Muscle of back (tissue), 11 donors: ENCODE results near the gene QPCT. TPM values are rescaled to one million over a fixed set of nuclear protein-coding genes. Genes with fewer than 3 reads are reported as not detected.
"Not testable (repeated sequence)": the region's sequence is repeated elsewhere in the genome, so short reads cannot be mapped to it uniquely, and the experiment has no call there.

Experiments used
- DNase-seq, 3 donors: peaks; one replicate each; pipeline versions ENCODE4 v3.0.0 to v3.0.0-alpha.2; 2013
- polyA plus RNA-seq, 10 donors: library from polyadenylated mRNA; unstranded; fragments of 120-200 nt; gene quantifications; one replicate each; pipeline ENCODE4 v1.2.1, GENCODE V29; 2013; ENCODE audit not compliant: insufficient read length in 10 of 10

QPCT gene
- polyA plus RNA-seq, 10 donors: 5.9 to 21.5 (median 9.3) TPM

- DNase-seq: no peak
These were observed 11.9 kb downstream of the QPCT start for GRCh38 chr2:37356299-37356698.

GRCh38 chr2:37357069-37357468, 12.6 kb downstream of the QPCT start:
- DNase-seq: peak in 1 of 3 donors; percentile 45

- DNase-seq: peak in 2 of 3 donors; percentile 50 to 60
These were observed 13.1 kb downstream of the QPCT start for GRCh38 chr2:37357530-37357929.

- DNase-seq: no peak
These were observed 14.0 kb downstream of the QPCT start for GRCh38 chr2:37358466-37358865.

- DNase-seq: no peak
These were observed 16.9 kb downstream of the QPCT start for GRCh38 chr2:37361216-37361815.

GRCh38 chr2:37361994-37362698, 17.7 kb downstream of the QPCT start:
- no peak for DNase-seq

GRCh38 chr2:37364351-37364750, 19.9 kb downstream of the QPCT start:
- no peak for DNase-seq

GRCh38 chr2:37365669-37366068, 21.2 kb downstream of the QPCT start:
- no peak for DNase-seq

GRCh38 chr2:37366773-37367172, 22.3 kb downstream of the QPCT start:
- DNase-seq: no peak

GRCh38 chr2:37367310-37367709, 22.9 kb downstream of the QPCT start:
- no peak for DNase-seq

- no peak for DNase-seq
These were observed 23.6 kb downstream of the QPCT start for GRCh38 chr2:37367984-37368383.

- DNase-seq: no peak
These were observed 26.2 kb downstream of the QPCT start for GRCh38 chr2:37370666-37371065.

GRCh38 chr2:37372000-37372399, 27.6 kb downstream of the QPCT start:
- no peak for DNase-seq

GRCh38 chr2:37375741-37376288, 31.4 kb downstream of the QPCT start:
- DNase-seq: peak; percentile 30 to 82 (median 58)

GRCh38 chr2:37376421-37377186, 32.2 kb downstream of the QPCT start:
- peak; percentile 83 to 90 (median 87) for DNase-seq

- DNase-seq: peak; percentile 47 to 80 (median 48)
These were observed 32.7 kb downstream of the QPCT start for GRCh38 chr2:37377187-37377532.

- peak in 1 of 3 donors; percentile 43 for DNase-seq
These were observed 34.0 kb downstream of the QPCT start for GRCh38 chr2:37378411-37378810.

GRCh38 chr2:37379881-37380296, 35.5 kb downstream of the QPCT start:
- no peak for DNase-seq

- DNase-seq: not testable (repeated sequence)
These were observed 36.4 kb downstream of the QPCT start for GRCh38 chr2:37380787-37381186.

GRCh38 chr2:37384261-37384660, 39.8 kb downstream of the QPCT start:
- peak in 1 of 3 donors; percentile 38 for DNase-seq

- peak in 2 of 3 donors; percentile 24 to 36 for DNase-seq
These were observed 42.9 kb downstream of the QPCT start for GRCh38 chr2:37387148-37387835.

GRCh38 chr2:37388074-37388473, 43.6 kb downstream of the QPCT start:
- peak in 1 of 3 donors; percentile 34 for DNase-seq
